Gastroesophageal sphincter (tissue), 2 donors: ENCODE data around the gene FOXN3.
"Not testable (repeated sequence)": the region's sequence is repeated elsewhere in the genome, so short reads cannot be mapped to it uniquely, and the experiment has no call there.

ENCODE experiments used
- POLR2A ChIP-seq, 2 donors: fragments of 450-650 bp; IDR thresholded peaks; one replicate each; pipeline ENCODE4 v1.6.1; 2017; ENCODE audit warnings: antibody characterized with exemption in 2 of 2, mild to moderate bottlenecking in 2 of 2, moderate library complexity in 1 of 2
- POLR2AphosphoS5 ChIP-seq: sonication (generic); formaldehyde crosslinking; IDR thresholded peaks from one replicate; pipeline ENCODE4 v1.6.1; 2017; ENCODE audit warnings: antibody characterized with exemption

DNA sequence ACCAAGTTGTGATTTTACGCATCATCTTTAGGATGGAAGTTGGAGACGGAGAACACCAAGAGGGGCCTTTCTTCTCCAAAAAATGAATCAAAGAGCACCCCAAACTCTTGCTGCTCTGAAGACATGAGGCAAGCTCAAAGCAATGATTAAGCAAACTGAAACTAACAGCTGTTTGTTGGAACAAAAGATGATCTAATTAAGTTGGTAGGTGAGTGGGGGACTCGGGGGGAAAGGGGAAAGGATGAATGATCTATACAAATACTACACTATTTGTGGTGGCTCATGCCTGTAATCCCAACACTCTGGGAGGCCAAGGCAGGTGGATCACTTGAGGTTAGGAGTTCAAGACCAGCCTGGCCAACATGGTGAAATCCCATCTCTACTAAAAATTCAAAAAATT is 217.7 kb downstream of the FOXN3 start:
- not testable (repeated sequence) for TF ChIP-seq POLR2A (IDR thresholded peaks at IDR 0.05); POLR2AphosphoS5
